Stimulated activated CD4-positive, alpha-beta T cell treated with anti-CD3 and anti-CD28 coated beads, Interleukin-1b, Interleukin-23, amount 100 ng/mL, for 4 hours (primary cell): Measurements from ENCODE around the gene DDX51.
"Not testable (repeated sequence)": the region's sequence is repeated elsewhere in the genome, so short reads cannot be mapped to it uniquely, and the experiment has no call there.

Source experiments
- DNase-seq, 2 donors: peaks; one replicate each; pipeline ENCODE4 v3.0.0-alpha.2; 2020; ENCODE audit warnings: low read depth in 2 of 2

DDX51 gene

DNA sequence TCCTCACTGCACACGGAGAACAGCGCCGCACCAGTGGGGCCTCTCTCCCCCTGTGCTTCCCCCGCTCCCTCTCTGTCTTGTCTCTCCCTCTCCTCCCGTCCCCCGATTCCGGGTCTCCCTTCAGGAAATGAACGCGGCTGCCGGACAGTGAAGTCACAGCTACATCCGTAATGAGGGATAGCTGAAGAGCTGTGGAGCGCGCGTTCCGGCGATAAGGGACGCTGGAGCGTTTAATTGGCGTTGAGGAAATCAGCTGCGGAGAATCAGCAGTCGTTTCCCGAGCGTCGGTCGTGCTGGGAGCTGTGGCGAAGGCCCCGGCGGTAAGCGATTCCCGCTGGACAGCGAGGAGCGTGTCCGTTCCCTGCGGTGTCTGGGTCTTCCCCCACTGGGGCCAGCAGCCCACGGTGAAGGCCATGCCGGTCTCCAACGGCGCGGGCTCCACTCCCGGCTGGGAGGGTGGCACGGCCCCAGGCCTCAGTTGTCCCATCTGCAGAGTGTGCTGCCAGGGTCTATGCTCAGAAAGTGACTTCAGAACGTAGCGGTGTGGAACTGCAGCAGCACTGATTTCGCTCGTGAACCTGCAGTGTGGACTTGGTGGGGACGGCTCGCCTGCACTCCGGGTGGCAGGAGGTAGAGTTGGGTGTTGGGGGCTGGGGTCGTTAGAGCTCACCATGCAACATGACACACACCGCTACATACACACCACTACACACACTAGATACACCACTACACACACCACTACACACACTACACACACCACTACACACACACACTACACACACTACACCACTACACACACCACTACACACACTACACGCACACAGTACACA lies 11.0 kb upstream of the DDX51 start:
- DNase-seq, result no peak

DNA sequence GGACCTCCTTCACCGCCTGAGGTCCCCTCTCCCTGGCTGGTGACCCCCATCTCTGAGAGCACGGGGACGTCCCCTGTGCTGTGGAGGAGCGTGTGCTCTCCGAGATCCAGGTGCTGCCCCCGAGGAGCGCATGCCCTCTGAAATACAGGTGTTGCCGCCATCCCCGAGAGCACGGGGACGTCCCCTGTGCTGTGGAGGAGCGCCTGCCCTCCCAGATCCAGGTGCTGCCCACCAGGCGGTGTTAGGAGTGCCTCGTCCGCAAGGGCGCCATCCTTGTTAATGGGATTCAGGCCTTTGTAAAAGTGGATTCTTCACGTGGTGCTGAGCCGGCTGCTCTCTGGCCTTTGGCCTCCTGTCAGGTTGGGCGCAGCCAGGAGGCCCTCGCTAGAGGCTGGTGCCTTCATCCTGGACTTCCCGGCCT lies 10.2 kb upstream of the DDX51 start:
- no peak for DNase-seq

DNA sequence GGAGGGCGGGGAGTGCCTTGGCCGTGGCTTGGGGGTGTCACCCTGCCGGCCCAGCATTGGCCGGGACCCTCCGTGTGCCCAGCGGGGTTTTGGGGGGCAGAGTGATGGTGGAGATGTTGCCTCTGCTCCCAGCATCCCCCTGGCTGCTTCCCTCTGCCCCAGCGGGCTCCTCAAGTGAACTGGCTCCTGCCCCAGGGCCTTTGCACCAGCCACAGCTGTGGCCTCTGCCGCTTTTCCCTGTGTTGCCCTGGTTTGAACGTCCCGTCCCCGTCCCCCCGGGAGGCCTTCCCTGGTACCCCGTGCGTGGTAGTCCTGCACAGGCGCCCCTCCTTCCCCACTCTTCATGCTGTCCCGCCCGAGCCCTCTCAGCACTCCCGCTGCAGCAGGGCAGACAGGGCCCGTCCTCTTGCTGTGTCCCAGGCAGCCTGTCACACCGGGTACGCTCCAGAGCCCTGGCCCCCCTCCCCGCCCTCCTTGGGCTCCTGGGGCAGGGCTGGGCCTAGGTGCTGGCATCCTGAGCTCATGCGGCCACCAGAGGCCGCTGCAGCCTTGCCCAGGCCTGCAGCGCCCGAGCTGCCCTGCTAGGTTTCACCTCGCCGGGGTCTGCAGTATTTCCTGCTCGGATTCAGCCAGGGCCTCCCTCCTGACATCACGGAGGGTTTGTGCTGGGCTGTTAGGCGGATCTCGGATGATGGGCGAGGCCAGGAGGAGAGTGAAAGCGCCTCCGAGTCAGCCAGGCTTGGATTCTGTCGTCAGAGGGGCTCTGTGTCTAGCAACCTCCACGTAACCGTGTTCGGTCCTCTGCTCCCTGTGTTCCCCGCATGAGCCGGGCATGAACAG lies 9.6 kb upstream of the DDX51 start:
- DNase-seq, result peak; percentile 50 to 63

DNA sequence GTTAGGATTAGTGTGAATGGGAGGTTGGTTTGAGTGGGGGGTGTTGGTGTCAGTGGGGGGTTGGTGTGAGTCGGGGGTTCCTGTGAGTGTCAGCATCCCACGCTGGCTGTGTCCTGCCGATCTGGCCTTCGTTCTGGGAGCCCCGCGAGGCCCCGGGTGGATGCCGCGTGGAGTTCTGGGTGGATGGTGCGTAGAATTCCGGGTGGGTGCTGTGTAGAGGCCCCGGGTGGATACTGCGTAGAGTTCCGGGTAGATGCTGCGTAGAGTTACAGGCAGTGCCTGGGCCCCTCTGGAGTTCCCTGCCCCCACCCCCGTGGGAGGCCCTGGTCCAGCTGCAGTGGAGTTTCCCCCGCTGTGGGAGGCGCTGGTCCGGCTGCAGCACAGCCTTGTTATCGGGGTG lies 8.8 kb upstream of the DDX51 start:
- no peak for DNase-seq

DNA sequence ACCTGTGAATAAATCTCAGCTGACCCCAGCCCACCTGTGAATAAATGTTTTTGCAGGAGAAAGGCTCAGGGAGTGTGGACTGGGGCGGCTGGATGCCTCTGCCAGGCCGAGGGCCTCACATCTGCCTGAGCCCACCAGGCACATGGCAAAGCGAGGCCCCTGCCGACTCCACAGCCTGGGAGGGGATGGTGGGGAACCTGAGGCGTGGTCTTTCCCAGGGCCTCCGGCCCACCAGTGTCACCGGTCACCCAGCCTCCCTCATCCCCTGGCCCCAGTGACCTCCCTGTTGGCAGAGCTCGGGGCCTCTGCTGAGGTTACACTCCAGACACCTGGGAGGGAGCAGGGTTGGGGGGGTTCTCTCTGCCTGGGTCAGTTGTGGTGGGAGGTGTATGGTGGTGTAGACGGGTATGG lies 8.3 kb upstream of the DDX51 start:
- no peak for DNase-seq

DNA sequence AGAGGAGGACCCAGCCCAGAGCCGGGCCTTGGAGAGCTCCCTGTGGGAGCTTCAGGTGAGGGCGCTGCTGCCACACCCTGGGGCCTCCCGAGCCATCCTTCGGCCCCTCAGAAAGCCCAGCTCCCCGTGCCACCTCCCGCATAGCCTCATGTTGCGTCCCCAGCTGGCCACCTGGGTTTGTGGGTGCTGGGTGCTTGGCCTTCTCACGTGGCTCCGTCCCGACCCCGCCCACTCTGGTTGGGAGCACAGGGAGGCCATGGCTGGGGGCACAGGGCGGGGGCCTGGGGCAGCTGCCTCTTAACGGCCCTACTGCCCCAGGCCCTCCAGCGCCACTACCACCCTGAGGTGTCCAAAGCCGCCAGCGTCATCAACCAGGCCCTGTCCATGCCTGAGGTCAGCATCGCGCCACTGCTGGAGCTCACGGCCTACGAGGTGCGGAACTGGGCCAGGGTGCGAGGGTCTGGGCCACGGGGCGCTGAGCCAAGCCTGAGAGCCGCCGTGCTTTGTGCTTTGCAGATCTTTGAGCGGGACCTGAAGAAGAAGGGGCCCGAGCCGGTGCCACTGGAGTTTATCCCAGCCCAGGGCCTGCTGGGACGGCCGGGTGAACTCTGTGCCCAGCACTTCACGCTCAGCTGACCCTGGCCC lies 7.8 kb upstream of the DDX51 start:
- no peak for DNase-seq

DNA sequence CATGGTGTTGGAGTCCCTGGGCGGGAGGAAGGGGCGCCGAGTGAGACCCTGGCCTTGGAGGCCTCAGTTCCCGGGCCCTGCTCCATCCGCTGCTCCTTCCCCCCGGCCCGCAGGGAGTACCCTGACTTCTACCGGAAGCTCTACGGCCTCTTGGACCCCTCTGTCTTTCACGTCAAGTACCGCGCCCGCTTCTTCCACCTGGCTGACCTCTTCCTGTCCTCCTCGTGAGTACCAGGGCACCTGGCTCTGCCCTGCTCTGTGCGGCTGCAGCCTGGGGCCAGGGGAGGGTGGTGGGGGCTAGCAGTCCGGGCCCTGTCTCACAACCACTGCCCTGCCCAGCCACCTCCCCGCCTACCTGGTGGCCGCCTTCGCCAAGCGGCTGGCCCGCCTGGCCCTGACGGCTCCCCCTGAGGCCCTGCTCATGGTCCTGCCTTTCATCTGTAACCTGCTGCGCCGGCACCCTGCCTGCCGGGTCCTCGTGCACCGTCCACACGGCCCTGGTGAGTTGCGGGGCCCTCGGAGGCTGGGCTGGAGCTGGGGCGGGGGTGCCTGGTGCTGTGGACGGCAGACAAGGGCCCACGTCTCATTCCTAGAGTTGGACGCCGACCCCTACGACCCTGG lies 7.1 kb upstream of the DDX51 start:
- no peak for DNase-seq

DNA sequence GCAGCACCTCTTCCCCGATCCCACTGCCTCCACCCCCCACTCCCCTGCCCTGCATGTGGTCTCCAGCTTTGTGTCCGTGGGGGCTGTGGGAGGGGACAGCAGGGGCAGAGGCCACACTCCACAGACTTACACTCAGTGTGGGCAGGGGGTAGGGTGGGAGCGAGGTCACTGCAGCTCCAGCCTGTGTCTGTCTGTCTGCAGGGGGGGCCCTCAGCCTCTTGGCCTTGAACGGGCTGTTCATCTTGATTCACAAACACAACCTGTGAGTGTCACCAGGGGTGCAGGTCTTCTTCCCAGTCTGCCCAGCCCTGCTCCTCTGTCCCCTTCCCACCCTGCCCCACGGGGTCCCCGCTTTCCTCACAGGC lies 6.6 kb upstream of the DDX51 start:
- DNase-seq, result no peak

DNA sequence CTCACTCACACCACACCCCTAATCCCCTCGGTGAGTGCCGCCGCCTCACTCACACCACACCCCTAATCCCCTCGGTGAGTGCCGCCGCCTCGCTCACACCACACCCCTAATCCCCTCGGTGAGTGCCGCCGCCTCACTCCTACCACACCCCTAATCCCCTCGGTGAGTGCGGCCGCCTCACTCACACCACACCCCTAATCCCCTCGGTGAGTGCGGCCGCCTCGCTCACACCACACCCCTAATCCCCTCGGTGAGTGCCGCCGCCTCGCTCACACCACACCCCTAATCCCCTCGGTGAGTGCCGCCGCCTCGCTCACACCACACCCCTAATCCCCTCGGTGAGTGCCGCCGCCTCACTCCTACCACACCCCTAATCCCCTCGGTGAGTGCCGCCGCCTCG lies 5.4 kb upstream of the DDX51 start:
- DNase-seq, result not testable (repeated sequence)

DNA sequence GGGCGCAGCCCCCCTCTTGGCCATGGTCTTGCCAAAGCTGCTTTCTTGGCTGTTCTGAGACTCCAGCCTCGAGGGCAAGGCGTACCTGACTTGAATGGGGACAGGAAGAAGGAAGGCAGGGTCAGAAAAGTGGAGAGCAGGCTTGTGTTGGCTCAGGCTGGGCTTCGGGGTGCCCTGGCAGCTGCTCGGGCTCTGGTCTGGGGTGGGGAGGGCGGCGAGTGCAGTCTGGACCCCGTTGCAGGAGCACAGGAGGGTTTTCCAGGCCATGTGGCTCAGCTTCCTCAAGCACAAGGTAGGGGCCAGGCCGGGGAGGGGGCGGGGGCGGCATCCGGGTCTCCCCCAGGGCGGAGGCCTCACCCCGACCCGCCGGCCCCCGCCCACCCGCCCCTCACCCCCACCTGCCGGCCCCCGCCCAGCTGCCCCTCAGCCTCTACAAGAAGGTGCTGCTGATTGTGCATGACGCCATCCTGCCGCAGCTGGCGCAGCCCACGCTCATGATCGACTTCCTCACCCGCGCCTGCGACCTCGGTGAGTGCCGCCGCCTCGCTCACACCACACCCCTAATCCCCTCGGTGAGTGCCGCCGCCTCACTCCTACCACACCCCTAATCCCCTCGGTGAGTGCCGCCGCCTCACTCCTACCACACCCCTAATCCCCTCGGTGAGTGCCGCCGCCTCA lies 4.4 kb upstream of the DDX51 start:
- no peak for DNase-seq

DNA sequence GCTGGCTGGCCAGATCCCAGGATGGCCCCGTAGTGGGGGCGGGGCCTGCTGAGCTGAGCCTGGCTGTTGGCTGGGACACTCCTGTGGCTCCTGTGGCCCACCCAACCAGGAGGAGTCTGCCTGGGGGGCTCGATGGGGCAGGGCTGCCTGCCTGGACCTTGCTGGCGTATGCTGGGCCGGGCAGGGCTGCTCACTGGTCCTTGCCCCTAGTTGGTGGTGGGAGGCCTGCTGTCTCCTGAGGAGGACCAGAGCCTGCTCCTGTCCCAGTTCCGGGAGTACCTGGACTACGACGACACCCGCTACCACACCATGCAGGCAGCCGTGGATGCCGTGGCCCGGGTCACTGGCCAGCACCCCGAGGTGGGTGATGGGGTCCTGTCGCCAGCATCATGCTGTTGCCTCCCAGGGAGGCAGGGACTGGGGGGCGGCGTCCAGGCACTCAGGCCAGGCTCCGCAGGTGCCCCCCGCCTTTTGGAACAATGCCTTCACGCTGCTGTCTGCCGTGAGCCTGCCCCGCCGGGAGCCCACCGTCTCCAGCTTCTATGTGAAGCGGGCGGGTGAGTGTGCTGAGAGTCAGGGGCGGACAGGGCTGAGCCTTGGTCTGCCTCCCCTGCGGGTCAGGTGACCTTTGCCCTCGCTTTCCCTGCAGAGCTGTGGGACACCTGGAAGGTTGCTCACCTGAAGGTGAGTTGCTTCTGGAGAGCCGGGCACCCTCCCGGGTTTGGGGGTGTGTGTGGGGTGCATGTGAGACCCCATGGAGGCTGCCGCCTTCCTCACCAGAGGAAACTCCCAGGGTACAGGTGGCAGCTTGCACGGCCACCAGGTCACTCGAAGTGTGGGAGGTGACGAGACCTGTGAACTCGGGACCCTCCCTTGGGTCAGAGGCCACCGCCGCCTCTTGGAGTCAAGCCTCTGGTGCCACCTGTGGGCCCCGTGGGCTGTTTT lies 3.6 kb upstream of the DDX51 start:
- no peak for DNase-seq

DNA sequence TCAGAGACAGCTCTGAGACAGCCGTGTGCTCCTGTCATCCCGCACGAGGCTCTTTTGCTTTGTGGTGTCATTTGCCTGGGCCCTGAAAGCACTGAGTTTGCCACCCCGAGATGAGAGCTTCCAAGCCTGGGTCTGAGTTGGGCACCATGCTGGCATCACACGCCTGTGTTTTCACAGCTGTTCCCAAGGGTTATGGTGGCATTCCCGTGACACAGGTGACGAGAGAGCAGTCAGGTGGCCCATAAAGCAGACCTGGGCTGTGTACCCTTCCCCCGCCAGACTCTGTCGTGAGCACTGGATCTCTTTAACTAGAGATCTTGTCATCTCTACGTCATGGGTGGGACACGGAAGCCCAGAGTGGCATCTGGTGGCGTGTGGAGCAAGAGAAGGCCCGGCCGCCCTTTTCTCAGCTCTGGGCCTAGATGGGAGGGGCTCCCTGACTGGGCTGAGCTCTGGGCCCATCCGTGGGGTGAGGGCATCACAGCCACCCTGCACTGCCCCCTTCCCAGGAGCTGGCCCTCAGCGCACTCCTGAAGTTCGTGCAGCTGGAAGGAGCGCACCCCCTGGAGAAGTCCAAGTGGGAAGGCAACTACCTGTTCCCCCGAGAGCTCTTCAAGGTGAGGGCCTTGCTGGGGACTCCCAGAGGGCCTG lies 2.8 kb upstream of the DDX51 start:
- DNase-seq, result no peak

DNA sequence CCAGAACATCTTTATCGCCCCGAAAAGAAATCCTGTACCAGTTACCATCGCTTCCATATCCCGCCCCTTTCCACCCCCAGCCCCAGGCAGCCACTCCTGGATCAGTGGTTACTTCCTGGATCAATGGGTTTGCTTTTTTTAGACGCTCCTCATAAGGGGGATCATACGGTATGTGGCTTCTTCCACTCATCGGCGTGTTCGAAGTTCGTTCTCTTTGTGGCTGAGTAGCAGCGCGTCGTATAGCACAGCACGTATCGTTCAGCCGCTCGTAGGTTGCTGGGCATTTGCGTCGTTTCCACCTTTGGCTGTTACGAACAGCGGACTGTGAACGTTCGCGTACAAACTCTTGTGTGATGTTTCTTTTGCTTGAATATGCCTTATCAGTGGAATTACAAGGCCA lies 2.0 kb upstream of the DDX51 start:
- no peak for DNase-seq

DNA sequence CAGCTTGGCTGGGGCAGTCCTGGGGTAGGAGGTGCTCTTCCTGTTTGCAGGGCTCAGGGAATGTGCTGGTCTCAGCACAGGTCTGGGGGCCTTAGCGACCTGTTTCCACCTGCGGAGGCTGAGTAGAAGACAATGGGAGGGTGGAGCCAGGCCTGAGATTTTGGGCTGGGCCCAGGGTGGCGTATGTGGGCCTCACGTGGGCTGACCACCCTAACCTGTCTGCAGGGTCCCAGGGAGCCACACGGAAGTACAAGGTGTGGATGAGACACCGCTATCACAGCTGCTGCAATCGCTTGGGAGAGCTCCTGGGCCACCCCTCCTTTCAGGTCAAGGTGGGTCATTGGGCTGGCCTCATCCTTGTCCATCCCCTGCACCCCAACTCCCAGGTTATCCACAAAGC lies 1.2 kb upstream of the DDX51 start:
- no peak for DNase-seq

DNA sequence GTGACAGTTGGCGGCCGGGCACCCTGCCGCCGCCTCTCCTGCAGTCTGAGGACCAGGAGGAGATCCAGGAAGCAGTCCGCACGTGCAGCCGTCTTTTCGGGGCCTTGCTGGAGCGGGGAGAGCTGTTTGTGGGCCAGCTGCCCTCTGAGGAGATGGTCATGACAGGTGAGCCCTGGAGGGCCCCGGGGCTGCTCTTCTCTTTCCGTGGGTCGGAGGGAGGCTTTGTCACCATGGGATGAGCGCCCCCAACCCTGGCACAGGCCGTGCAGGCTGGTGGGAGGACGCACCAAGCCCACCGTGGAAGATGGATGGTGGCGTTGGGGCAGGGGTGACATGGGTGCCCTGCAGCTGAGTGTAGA lies 670 bp upstream of the DDX51 start:
- DNase-seq, result no peak

DNA sequence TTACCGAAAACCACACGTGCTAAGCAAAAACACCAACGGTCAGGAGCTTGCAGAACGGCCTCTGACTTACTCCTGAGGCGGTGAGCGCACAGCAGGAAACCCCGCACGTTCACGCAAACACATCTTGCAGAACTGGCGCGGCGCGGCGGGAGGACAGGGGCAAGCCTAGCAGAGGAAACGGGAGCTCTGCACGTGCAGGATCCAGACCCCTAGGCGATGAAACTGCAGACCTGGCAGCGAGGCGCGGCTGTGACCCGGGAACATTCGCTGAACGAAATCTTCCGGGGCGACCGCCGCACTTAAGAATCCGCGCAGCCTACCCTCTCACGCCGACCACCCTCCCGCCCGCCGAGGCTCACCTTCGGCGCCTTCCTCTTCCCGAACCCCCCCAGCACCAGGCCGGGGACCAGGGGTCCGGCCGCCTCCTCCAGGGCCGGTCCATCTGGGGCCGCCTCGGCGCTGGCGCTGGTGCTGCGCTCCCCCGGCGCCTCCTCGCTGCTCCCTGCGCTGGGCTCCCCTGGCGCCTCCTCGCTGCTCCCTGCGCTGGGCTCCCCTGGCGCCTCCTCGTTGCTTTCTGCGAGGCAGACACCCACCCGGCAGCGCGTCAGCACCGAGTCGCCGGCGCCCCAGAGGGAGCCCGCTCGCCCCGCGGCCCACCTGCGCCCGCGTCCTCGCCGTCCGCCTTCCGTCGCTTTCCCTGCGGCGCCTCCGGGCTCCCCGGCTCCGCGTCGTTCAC lies 615 bp downstream of the DDX51 start:
- no peak for DNase-seq

DNA sequence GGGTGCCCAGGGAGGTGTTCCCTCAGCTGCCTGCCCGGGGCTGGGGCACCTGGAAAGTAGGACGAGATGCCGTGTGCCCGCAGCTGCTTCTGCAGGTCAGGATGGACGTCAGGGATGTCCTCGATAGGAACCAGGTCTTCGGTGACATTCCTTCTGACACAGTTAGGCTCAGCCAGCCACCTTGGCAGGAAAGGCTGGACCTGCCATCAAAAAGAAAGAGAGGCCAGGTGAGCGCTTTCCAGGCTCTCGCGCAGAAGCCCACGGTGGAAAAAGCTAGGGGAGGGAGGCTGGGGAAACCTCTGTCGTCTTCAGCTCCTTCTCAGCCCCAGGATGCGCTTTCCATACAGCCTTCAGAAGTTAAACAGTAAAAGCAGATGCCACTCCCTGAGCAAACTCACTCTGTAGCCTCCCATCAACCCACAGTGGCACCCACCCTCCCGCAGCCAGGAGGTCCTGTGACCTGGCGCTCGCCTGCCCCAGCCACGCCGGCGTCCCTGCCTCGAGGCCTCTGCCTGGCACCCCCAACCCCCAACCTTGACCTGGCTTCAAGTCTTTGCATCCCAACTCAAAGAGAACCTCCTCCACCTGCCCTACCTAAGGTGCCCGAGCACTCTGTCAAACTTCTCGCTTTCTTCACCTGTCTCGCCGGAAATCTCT lies 1.3 kb downstream of the DDX51 start:
- no peak for DNase-seq

DNA sequence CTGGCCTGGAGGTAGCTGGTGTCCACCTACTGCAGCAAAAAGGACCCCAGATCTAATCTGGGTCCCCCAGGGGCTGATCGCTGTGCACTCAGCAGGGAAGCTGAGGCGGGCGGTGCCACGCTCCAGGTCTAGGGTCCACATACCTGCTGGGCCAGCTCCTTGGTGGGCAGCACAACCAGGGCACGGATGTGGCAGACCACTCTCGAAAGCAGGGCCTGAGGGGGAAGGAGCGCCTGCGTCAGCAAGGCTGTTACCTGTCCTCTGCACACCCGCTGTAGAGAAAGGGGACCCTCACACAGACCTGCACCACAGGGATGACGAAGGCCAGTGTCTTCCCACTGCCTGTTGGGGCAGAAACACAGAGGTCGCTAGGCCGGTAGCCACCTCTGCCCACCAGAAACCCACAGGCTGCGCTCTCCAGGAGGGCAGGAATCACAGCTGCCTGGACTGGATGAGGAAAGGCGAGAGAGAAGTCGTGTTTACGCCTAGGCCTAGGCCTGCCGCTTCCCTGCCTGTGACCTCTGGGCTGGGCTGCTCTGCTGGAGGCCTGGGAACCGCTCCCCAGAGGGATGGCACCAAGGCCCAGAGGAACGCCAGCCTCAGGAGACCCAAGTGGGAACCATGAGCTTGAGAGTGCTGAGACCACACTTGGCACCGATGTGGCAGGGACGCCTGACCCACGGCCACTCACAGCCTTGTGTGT lies 2.0 kb downstream of the DDX51 start:
- no peak for DNase-seq
